ENCODE measurements around the gene COL25A1. TPM values are rescaled to one million over a fixed set of nuclear protein-coding genes. Genes with fewer than 3 reads are reported as not detected.
"Not testable (repeated sequence)": the region's sequence is repeated elsewhere in the genome, so short reads cannot be mapped to it uniquely, and the experiment has no call there.

COL25A1 gene
- total RNA-seq, 2 donors from 2014 or later: 0.26 to 0.99 TPM

DNA sequence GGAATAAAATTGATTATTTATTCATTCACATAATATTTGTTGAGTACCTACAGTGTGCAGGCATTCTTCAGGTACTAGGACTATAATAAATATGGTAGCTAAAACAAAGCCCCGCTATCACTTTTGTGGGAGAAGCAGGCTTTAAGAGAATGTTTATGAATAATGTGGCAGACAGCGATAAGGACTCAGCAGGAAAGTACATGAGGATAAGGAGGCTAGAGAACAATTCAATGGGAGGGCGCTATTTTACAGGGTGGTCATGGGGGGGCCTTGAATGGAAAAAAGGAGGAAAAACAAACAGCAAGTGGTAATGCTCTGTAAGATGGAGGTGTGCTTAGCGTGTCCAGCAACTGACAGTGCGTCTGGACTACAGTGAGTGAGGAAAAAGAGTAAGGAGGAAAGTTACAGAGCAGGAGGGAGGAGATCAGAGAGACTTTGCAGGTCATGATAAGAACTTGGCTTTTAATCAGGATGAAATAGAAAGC lies 275.4 kb downstream of the COL25A1 start:
- 37 to 76% methylated on average over 5 of the region's 5 CpGs for WGBS, 2 donors
- Histone ChIP-seq H3K4me3 (no peak overlapping the region), H3K36me3 (replicated peaks in 1 of 2; ENCODE audit: insufficient read depth in 1 of 2, low read depth in 2 of 2) (no peaks in the 10 kb centered on the region), H3K9me3 (peaks cover 0 to 8% (median 0%) of the 10 kb centered on the region in 3 donors), H3K4me1 (no peaks in the 10 kb centered on the region), H3K27me3 (no peaks in the 10 kb centered on the region), H3K27ac (no peak overlapping the region)
- TF ChIP-seq POLR2A (IDR thresholded peaks at IDR 0.05): no peak
- TF ChIP-seq, protein P1, sequence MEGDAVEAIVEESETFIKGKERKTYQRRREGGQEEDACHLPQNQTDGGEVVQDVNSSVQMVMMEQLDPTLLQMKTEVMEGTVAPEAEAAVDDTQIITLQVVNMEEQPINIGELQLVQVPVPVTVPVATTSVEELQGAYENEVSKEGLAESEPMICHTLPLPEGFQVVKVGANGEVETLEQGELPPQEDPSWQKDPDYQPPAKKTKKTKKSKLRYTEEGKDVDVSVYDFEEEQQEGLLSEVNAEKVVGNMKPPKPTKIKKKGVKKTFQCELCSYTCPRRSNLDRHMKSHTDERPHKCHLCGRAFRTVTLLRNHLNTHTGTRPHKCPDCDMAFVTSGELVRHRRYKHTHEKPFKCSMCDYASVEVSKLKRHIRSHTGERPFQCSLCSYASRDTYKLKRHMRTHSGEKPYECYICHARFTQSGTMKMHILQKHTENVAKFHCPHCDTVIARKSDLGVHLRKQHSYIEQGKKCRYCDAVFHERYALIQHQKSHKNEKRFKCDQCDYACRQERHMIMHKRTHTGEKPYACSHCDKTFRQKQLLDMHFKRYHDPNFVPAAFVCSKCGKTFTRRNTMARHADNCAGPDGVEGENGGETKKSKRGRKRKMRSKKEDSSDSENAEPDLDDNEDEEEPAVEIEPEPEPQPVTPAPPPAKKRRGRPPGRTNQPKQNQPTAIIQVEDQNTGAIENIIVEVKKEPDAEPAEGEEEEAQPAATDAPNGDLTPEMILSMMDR (IDR thresholded peaks at IDR 0.05): no peak
- ATAC-seq (no peak), DNase-seq (no peak)
- intact Hi-C loops (cut with DNase I): no loop called here

DNA sequence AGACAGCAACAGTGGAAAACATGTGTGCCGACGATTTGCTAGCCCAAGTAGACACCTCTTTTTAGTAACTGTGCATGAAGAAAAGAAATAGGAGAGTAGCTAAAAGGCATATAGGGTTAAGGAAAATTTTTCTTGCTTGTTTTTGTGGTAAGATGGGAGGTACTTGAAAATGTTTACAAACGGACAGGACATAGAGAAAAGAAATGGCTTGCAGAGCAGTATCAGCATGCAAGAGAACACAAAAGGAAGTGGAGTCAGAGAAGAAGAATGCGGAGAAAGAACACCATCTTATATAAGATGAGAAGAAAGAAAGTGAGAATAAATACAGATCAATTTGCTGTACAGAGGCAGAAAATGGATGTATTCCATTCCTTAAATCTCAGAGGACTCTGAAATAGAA lies 275.9 kb downstream of the COL25A1 start:
- Histone ChIP-seq H3K9me3 (peaks cover 0 to 13% (median 0%) of the 10 kb centered on the region in 3 donors), H3K36me3 (replicated peaks in 1 of 2; ENCODE audit: insufficient read depth in 1 of 2, low read depth in 2 of 2) (no peaks in the 10 kb centered on the region), H3K27ac (no peak overlapping the region), H3K4me3 (no peak overlapping the region), H3K4me1 (no peaks in the 10 kb centered on the region), H3K27me3 (no peaks in the 10 kb centered on the region)
- intact Hi-C loops (cut with DNase I): no loop called here
- DNase-seq (no peak), ATAC-seq (no peak)
- TF ChIP-seq, protein P1 (IDR thresholded peaks at IDR 0.05): no peak
- no peak for TF ChIP-seq POLR2A (IDR thresholded peaks at IDR 0.05)
- WGBS, 2 donors: 60 to 68% methylated on average over 4 of the region's 4 CpGs

DNA sequence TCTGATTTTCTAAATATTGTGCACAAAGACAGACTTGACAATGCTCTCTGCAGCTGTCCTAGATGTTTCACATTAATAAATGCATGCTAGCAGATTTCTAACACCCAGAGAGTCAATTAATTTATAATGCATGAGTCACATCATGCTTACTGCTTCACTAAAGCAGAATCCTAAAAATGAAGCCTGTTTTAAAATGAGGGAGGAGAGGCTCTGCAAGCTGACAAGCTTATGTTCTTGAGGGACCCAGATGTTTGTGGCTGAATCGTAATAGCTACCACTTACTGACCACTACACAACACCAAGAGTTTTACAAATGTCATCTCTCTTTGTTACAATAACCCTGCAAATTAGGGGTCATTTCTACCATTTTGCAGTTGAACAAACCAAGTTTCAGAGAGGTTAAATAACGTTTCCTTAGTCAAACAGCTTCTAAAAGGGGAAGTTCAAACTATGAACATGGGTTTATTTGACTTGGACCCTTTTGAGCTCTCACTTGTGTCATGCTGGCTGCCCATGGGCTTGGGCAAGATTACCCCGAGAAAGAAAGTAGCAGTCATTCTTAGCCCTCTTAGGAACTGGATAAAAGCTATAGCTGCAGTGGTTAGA lies 276.9 kb downstream of the COL25A1 start:
- DNase-seq (no peak), ATAC-seq (no peak)
- H3K36me3 ChIP-seq (replicated peaks in 1 of 2; ENCODE audit: insufficient read depth in 1 of 2, low read depth in 2 of 2): no peaks in the 10 kb centered on the region
- H3K27ac ChIP-seq: no peak overlapping the region
- H3K27me3 ChIP-seq: no peaks in the 10 kb centered on the region
- H3K9me3 ChIP-seq: peaks cover 0 to 17% (median 0%) of the 10 kb centered on the region in 3 donors
- intact Hi-C loops (cut with DNase I): no loop called here
- no peaks in the 10 kb centered on the region for H3K4me1 ChIP-seq
- no peak overlapping the region for H3K4me3 ChIP-seq
- TF ChIP-seq POLR2A (IDR thresholded peaks at IDR 0.05): no peak
- TF ChIP-seq, protein P1 (IDR thresholded peaks at IDR 0.05): no peak
- 44 to 61% methylated on average over 3 of the region's 3 CpGs for WGBS, 2 donors

DNA sequence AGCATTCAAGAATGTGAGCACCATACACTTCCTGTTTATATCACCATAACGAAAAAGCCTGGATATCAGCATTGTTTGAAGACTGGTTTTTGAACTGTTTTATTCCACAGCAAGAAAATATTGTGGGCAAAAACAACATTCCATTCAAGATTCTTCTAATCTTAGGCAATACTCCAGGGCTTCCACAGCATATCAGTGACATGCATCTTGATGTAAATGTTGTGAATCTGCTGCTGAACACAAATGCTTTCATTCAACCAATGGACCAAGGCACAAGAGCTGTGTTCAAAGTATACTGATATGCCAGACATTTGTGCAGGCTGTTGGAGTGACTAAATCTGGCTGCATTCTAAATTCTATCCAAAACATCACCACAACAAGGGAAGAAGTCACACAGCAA lies 279.5 kb downstream of the COL25A1 start:
- DNase-seq (no peak), ATAC-seq (no peak)
- H3K36me3 ChIP-seq (replicated peaks in 1 of 2; ENCODE audit: insufficient read depth in 1 of 2, low read depth in 2 of 2): no peaks in the 10 kb centered on the region
- no peak for TF ChIP-seq POLR2A (IDR thresholded peaks at IDR 0.05)
- TF ChIP-seq, protein P1 (IDR thresholded peaks at IDR 0.05): no peak
- no peak overlapping the region for H3K4me3 ChIP-seq
- intact Hi-C loops (cut with DNase I): no loop called here
- H3K4me1 ChIP-seq: no peaks in the 10 kb centered on the region
- no peaks in the 10 kb centered on the region for H3K27me3 ChIP-seq
- H3K27ac ChIP-seq: no peak overlapping the region
- 80 to 83% methylated on average over 1 of the region's 1 CpG for WGBS, 2 donors
- peaks cover 0 to 17% (median 0%) of the 10 kb centered on the region in 3 donors for H3K9me3 ChIP-seq

DNA sequence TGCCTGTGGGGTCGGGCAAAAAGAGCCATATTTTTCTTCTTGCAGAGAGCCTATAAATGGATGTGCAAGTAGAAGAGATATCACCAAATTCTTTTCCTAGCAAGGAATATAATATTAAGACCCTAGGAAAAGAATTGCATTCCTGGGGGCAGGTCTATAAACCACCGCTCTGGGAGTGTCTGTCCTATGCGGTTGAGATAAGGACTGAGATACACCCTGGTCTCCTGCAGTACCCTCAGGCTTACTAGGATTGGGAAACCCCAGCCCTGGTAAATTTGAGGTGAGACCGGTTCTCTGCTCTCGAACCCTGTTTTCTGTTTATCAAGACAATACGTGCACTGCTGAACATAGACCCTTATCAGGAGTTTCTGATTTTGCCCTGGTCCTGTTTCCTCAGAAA lies 280.8 kb downstream of the COL25A1 start:
- peaks cover 0 to 17% (median 0%) of the 10 kb centered on the region in 3 donors for H3K9me3 ChIP-seq
- ATAC-seq; H3K36me3 ChIP-seq (replicated peaks in 1 of 2; ENCODE audit: insufficient read depth in 1 of 2, low read depth in 2 of 2); H3K27me3 ChIP-seq; H3K4me1 ChIP-seq; H3K27ac ChIP-seq; H3K4me3 ChIP-seq; DNase-seq; intact Hi-C loops (cut with DNase I): not testable (repeated sequence)
- WGBS, 2 donors: 89 to 91% methylated on average over 6 of the region's 6 CpGs
